Neural progenitor cell (in vitro differentiated cells): ENCODE data around the gene GLO1.

Source experiments
- CTCF ChIP-seq: fragments of 200-600 bp; sonication (generic); IDR thresholded peaks from 2 replicates; pipeline ENCODE4 v1.5.1; 2017; ENCODE audit warnings: antibody characterized with exemption, mild to moderate bottlenecking
- EZH2phosphoT487 ChIP-seq: fragments of 200-600 bp; sonication (generic); IDR thresholded peaks from 2 replicates; pipeline ENCODE4 v1.6.1; 2017; ENCODE audit warnings: antibody characterized with exemption

- TF ChIP-seq CTCF (no peak), EZH2phosphoT487 (no peak)
Measured at GRCh38 chr6:38722727-38723334, 19.9 kb upstream of the GLO1 start.
